ENCODE data around the gene BLOC1S6. TPM values are rescaled to one million over a fixed set of nuclear protein-coding genes. Genes with fewer than 3 reads are reported as not detected.

The BLOC1S6 gene
- total and polyA plus RNA-seq, 12 donors, result 8.6 to 33.9 (median 28.0) TPM

GRCh38 chr15:45640616-45641015 is 53.4 kb downstream of the BLOC1S6 start:
- TF ChIP-seq CTCF (IDR thresholded peaks at IDR 0.05), result no peak
- peak overlapping the region in 2 of 10 donors; percentile 7 to 95 for H3K27ac ChIP-seq
- H3K4me1 ChIP-seq, result peaks cover 0 to 98% (median 55%) of the 10 kb centered on the region in 9 donors
- WGBS, 2 donors, result 62 to 84% methylated on average over 2 of the region's 2 CpGs
- H3K9me3 ChIP-seq, result no peaks in the 10 kb centered on the region
- intact Hi-C loops (cut with DNase I), result no loop called here
- ATAC-seq, result peak in 1 of 8 donors; percentile 51
- no peaks in the 10 kb centered on the region for H3K36me3 ChIP-seq
- DNase-seq, result no peak
- no peaks in the 10 kb centered on the region for H3K27me3 ChIP-seq
- no peak overlapping the region for H3K4me3 ChIP-seq

DNA sequence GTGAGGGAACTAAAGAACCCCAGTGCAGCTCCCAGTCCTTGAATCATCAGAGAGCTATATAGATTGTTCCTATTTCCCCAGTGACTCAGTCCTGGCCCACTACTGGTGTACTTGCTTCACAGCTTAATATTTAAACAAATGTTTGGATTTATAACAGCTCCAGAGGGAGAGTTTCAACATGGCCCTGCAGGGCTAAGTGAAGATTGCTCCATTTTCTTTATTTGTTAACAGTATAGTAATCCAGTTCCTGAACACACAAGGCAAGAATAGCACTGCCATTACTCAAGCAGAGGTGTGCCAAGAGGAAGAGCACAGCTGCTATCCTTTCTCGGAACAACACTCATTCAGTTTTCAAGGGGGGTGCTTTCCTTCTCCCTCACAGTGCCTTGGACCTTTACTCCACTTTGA is 54.2 kb downstream of the BLOC1S6 start:
- TF ChIP-seq CTCF (IDR thresholded peaks at IDR 0.05), result no peak
- H3K4me3 ChIP-seq, result no peak overlapping the region
- DNase-seq, result no peak
- H3K9me3 ChIP-seq, result no peaks in the 10 kb centered on the region
- intact Hi-C loops (cut with DNase I), result no loop called here
- H3K27me3 ChIP-seq, result no peaks in the 10 kb centered on the region
- H3K36me3 ChIP-seq, result no peaks in the 10 kb centered on the region
- peak in 4 of 8 donors; percentile 5 to 74 (median 32) for ATAC-seq
- WGBS, 2 donors, result 16 to 50% methylated on average over 1 of the region's 1 CpG
- peaks cover 0 to 98% (median 55%) of the 10 kb centered on the region in 9 donors for H3K4me1 ChIP-seq
- peak overlapping the region in 6 of 10 donors; percentile 1 to 95 (median 30) for H3K27ac ChIP-seq

GRCh38 chr15:45641999-45642932 is 55.1 kb downstream of the BLOC1S6 start:
- Histone ChIP-seq H3K27ac (peak overlapping the region in 6 of 10 donors; percentile 1 to 95 (median 30)), H3K4me3 (no peak overlapping the region), H3K36me3 (no peaks in the 10 kb centered on the region), H3K27me3 (no peaks in the 10 kb centered on the region), H3K4me1 (peaks cover 0 to 95% (median 51%) of the 10 kb centered on the region in 9 donors), H3K9me3 (no peaks in the 10 kb centered on the region)
- intact Hi-C loops (cut with DNase I), result no loop called here
- DNase-seq, result no peak
- TF ChIP-seq CTCF (IDR thresholded peaks at IDR 0.05), result no peak
- ATAC-seq, result peak in 6 of 8 donors; percentile 23 to 59 (median 27)
- 69 to 72% methylated on average over 7 of the region's 7 CpGs for WGBS, 2 donors

DNA sequence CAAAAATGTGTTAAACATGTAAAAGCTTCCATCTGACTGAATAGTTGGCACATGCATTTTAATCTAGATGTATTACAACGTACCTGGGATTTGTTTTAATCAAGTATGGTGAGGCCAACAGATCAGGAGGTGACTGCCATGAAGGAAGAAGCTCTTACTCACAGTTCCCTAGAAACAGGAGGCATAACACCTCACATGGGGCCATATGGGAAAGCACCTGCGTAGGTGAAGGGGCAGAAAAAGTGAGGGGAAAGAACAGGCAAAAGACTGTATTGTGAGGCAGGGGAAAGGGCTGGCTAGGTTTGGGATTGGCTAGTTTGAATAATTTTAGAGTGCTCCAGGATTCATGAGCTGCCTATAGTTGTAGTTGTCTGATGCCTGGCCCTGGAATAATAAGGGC is 57.3 kb downstream of the BLOC1S6 start:
- 94% methylated on average over 2 of the region's 2 CpGs for WGBS, 2 donors
- no peak for ATAC-seq

More for the DNA sequence above, 57.3 kb downstream of the BLOC1S6 start:
- intact Hi-C loops (cut with DNase I), result no loop called here
- Histone ChIP-seq H3K36me3 (no peaks in the 10 kb centered on the region), H3K4me3 (no peak overlapping the region), H3K27ac (peak overlapping the region in 1 of 10 donors; percentile 66), H3K27me3 (no peaks in the 10 kb centered on the region), H3K4me1 (peaks cover 0 to 88% (median 47%) of the 10 kb centered on the region in 9 donors), H3K9me3 (no peaks in the 10 kb centered on the region)
- DNase-seq, result no peak
- no peak for TF ChIP-seq CTCF (IDR thresholded peaks at IDR 0.05)

Data from heart right ventricle (tissue), 16 donors.